PC-3 (cell line): Measurements from ENCODE around the gene TSPEAR. TPM values are rescaled to one million over a fixed set of nuclear protein-coding genes. Genes with fewer than 3 reads are reported as not detected.

ENCODE experiments used
- ATAC-seq: fragments of 200-7000 bp; cut with Tn5 transposase; 2 replicates; pipeline ENCODE4 v1.9.1; 2020; ENCODE audit warnings: mild to moderate bottlenecking, moderate library complexity
- BruUV-seq: library from RNA; stranded (reverse); fragments of 400-500 nt; replicated peaks from 2 replicates; lab custom pipeline; 2021; lab: Mats Ljungman, UMichigan
- CTCF ChIA-PET: fragments of 300-600 bp; sonication (Branson Sonifier 250); formaldehyde crosslinking; loops from one replicate; lab custom pipeline; 2022; ENCODE audit warnings: antibody characterized with exemption; lab: Charles Lee
- POLR2A ChIA-PET: fragments of 300-600 bp; sonication (Branson Sonifier 250); formaldehyde crosslinking; loops from one replicate; lab custom pipeline; 2022; ENCODE audit warnings: antibody characterized with exemption; ENCODE audit not compliant: unreplicated experiment; lab: Charles Lee
- DNase-seq: peaks from one replicate; pipeline ENCODE4 v3.0.0-alpha.2; 2015
- H2AFZ ChIP-seq: fragments of 300-600 bp; sonication (generic); 2 replicates; pipeline ENCODE4 v1.6.0; 2016; ENCODE audit warnings: antibody characterized with exemption, low read length
- H3F3A ChIP-seq: fragments of 300-600 bp; sonication (generic); one replicate; pipeline ENCODE4 v1.6.0; 2017; ENCODE audit warnings: antibody characterized with exemption, low read length, control low read depth, mild to moderate bottlenecking; ENCODE audit not compliant: unreplicated experiment
- H3K27ac ChIP-seq: fragments of 300-600 bp; sonication (generic); 2 replicates; pipeline ENCODE4 v1.5.1; 2016; ENCODE audit warnings: mild to moderate bottlenecking, low read length
- H3K27me3 ChIP-seq: fragments of 300-600 bp; sonication (generic); 2 replicates; pipeline ENCODE4 v1.6.1; 2016; ENCODE audit warnings: low read length, mixed read lengths
- H3K36me3 ChIP-seq: fragments of 300-600 bp; sonication (generic); 2 replicates; pipeline ENCODE4 v1.6.1; 2016; ENCODE audit warnings: low read depth, mixed run types, low read length, mixed read lengths
- H3K4me1 ChIP-seq: fragments of 300-600 bp; sonication (generic); 2 replicates; pipeline ENCODE4 v1.5.1; 2016; ENCODE audit warnings: low read length; ENCODE audit not compliant: insufficient read depth
- H3K4me2 ChIP-seq: fragments of 300-600 bp; sonication (generic); 2 replicates; pipeline ENCODE4 v1.6.0; 2016; ENCODE audit warnings: low read length
- H3K4me3 ChIP-seq: fragments of 300-600 bp; sonication (generic); 2 replicates; pipeline ENCODE4 v1.5.1; 2016; ENCODE audit warnings: mild to moderate bottlenecking, low read length, mixed read lengths
- H3K79me2 ChIP-seq: fragments of 300-600 bp; sonication (generic); 2 replicates; pipeline ENCODE4 v1.6.1; 2017; ENCODE audit warnings: low read length, mixed read lengths
- H3K9ac ChIP-seq: fragments of 300-600 bp; sonication (generic); 2 replicates; pipeline ENCODE4 v1.6.0; 2016; ENCODE audit warnings: mild to moderate bottlenecking, low read length
- H3K9me2 ChIP-seq: fragments of 300-600 bp; sonication (generic); replicated peaks from 2 replicates; pipeline ENCODE4 v1.6.1; 2016; ENCODE audit warnings: mixed run types, low read length, mixed read lengths
- H3K9me3 ChIP-seq: fragments of 300-600 bp; sonication (generic); 2 replicates; pipeline ENCODE4 v1.6.1; 2016; ENCODE audit warnings: low read length, mixed read lengths
- H4K20me1 ChIP-seq: fragments of 300-600 bp; sonication (generic); 2 replicates; pipeline ENCODE4 v1.6.1; 2016; ENCODE audit warnings: low read length, mixed read lengths
- CTCF ChIP-seq: fragments of 300-600 bp; sonication (generic); conservative IDR thresholded peaks from 2 replicates; pipeline ENCODE4 v1.5.1; 2017; ENCODE audit warnings: antibody characterized with exemption, low read depth, mild to moderate bottlenecking, low read length
- EZH2 ChIP-seq: fragments of 300-600 bp; sonication (generic); IDR thresholded peaks from one replicate; pipeline ENCODE4 v1.6.1; 2017; ENCODE audit warnings: antibody characterized with exemption, mild to moderate bottlenecking, low read length; ENCODE audit not compliant: unreplicated experiment
- EZH2phosphoT487 ChIP-seq: fragments of 300-600 bp; sonication (generic); IDR thresholded peaks from 2 replicates; pipeline ENCODE4 v1.6.1; 2018; ENCODE audit warnings: mild to moderate bottlenecking, antibody characterized with exemption, low read length, borderline replicate concordance
- intact Hi-C: fragments of 100-400 bp; cut with micrococcal nuclease; formaldehyde crosslinking; loops from 2 replicates; pipeline ENCODE4 v1.9.0; 2023
- total RNA-seq: library from RNA; depleted of rRNA; stranded (reverse); fragments of >200 nt; gene quantifications from 2 replicates; pipeline ENCODE4 v1.2.3, GENCODE V29; 2014

Gene TSPEAR
- total RNA-seq, 1 experiment from 2014 or later = 2.1 TPM

GRCh38 chr21:44500111-44500510 is 211.3 kb downstream of the TSPEAR start:
- CTCF ChIA-PET = no interaction called here
- Histone ChIP-seq H3K36me3 (no peaks in the 10 kb centered on the region), H3K79me2 (no peaks in the 10 kb centered on the region), H3K4me3 (no peak overlapping the region), H3K27ac (no peak overlapping the region), H3K9me2 (no peaks in the 10 kb centered on the region), H4K20me1 (no peaks in the 10 kb centered on the region), H2AFZ (no peak overlapping the region), H3K4me1 (no peaks in the 10 kb centered on the region), H3F3A (no peaks in the 10 kb centered on the region), H3K9ac (no peak overlapping the region), H3K27me3 (peaks cover 22% of the 10 kb centered on the region), H3K9me3 (no peaks in the 10 kb centered on the region), H3K4me2 (no peak overlapping the region)
- DNase-seq (no peak), ATAC-seq (no peak)
- no TSS peak for BruUV-seq
- POLR2A ChIA-PET = no interaction called here
- intact Hi-C loops = no loop called here
- TF ChIP-seq EZH2phosphoT487 (no peak), EZH2 (no peak), CTCF (no peak)

- ATAC-seq (no peak), DNase-seq (no peak)
- Histone ChIP-seq H3K4me1 (no peaks in the 10 kb centered on the region), H3F3A (no peaks in the 10 kb centered on the region), H3K9me3 (no peaks in the 10 kb centered on the region), H4K20me1 (no peaks in the 10 kb centered on the region), H3K9ac (no peak overlapping the region), H3K36me3 (no peaks in the 10 kb centered on the region), H3K79me2 (no peaks in the 10 kb centered on the region), H3K27me3 (peaks cover 27% of the 10 kb centered on the region), H3K4me3 (no peak overlapping the region), H3K27ac (no peak overlapping the region), H2AFZ (no peak overlapping the region), H3K9me2 (no peaks in the 10 kb centered on the region), H3K4me2 (no peak overlapping the region)
- ChIA-PET POLR2A (no interaction called here), CTCF (no interaction called here)
- BruUV-seq = no TSS peak
- TF ChIP-seq CTCF = no peak
- intact Hi-C loops = no loop called here
These were observed 211.7 kb downstream of the TSPEAR start for GRCh38 chr21:44499631-44500030.

GRCh38 chr21:44499211-44499560 is 212.2 kb downstream of the TSPEAR start:
- BruUV-seq = no TSS peak
- no peaks in the 10 kb centered on the region for H3K9me3 ChIP-seq
- intact Hi-C loops = no loop called here
- no peaks in the 10 kb centered on the region for H3K79me2 ChIP-seq
- no peaks in the 10 kb centered on the region for H3K4me1 ChIP-seq
- DNase-seq = no peak
- no peaks in the 10 kb centered on the region for H4K20me1 ChIP-seq
- ChIA-PET POLR2A (no interaction called here), CTCF (no interaction called here)
- H3K4me2 ChIP-seq = no peak overlapping the region
- no peaks in the 10 kb centered on the region for H3K36me3 ChIP-seq
- no peak overlapping the region for H3K27ac ChIP-seq
- H3K9ac ChIP-seq = no peak overlapping the region
- H2AFZ ChIP-seq = no peak overlapping the region
- ATAC-seq = no peak
- H3K27me3 ChIP-seq = peaks cover 31% of the 10 kb centered on the region
- no peaks in the 10 kb centered on the region for H3K9me2 ChIP-seq
- H3F3A ChIP-seq = no peaks in the 10 kb centered on the region
- TF ChIP-seq EZH2phosphoT487 = no peak
- no peak for TF ChIP-seq CTCF
- TF ChIP-seq EZH2 = no peak
- no peak overlapping the region for H3K4me3 ChIP-seq
